SU-DHL-6 (cell line): Measurements from ENCODE around the gene SERBP1.
"Not testable (repeated sequence)": the region's sequence is repeated elsewhere in the genome, so short reads cannot be mapped to it uniquely, and the experiment has no call there.

Experiments
- H2AFZ ChIP-seq: fragments of 200-600 bp; sonication (generic); 2 replicates; pipeline ENCODE4 v1.6.1; 2014; ENCODE audit warnings: low read depth, mild to moderate bottlenecking, moderate library complexity, mixed read lengths, antibody characterized with exemption, low read length; ENCODE audit not compliant: severe bottlenecking
- H3F3A ChIP-seq: fragments of 200-600 bp; shearing (Covaris generic); 2 replicates; pipeline ENCODE4 v1.6.0; 2016; ENCODE audit warnings: antibody characterized with exemption, mild to moderate bottlenecking; ENCODE audit not compliant: insufficient read depth
- H3K27ac ChIP-seq: fragments of 200-600 bp; sonication (generic); 2 replicates; pipeline ENCODE4 v1.5.1; 2016; ENCODE audit warnings: low read depth, mild to moderate bottlenecking, low read length, moderate library complexity, mixed read lengths
- H3K27me3 ChIP-seq: fragments of 200-600 bp; sonication (generic), shearing (Covaris generic); 2 replicates; pipeline ENCODE4 v1.6.0; 2014; ENCODE audit warnings: mild to moderate bottlenecking, low read length
- H3K36me3 ChIP-seq: fragments of 200-600 bp; sonication (generic); 2 replicates; pipeline ENCODE4 v1.6.1; 2014; ENCODE audit warnings: mild to moderate bottlenecking, low read length, mixed read lengths
- H3K4me2 ChIP-seq: fragments of 300-600, 200-600 bp; shearing (Covaris generic), sonication (generic); 2 replicates; pipeline ENCODE4 v1.6.0; 2014; ENCODE audit warnings: low read length, low read depth, mild to moderate bottlenecking; ENCODE audit not compliant: poor library complexity, severe bottlenecking
- H3K4me3 ChIP-seq: fragments of 200-600 bp; sonication (generic); 2 replicates; pipeline ENCODE4 v1.5.1; 2014; ENCODE audit warnings: antibody characterized with exemption, low read length, mild to moderate bottlenecking, mixed read lengths; ENCODE audit not compliant: insufficient read depth, poor library complexity, severe bottlenecking
- H3K79me2 ChIP-seq: fragments of 200-600 bp; sonication (generic); 2 replicates; pipeline ENCODE4 v1.6.1; 2014; ENCODE audit warnings: mild to moderate bottlenecking, low read length, moderate library complexity; ENCODE audit not compliant: insufficient read depth
- H3K9ac ChIP-seq: fragments of 200-600 bp; sonication (generic); 2 replicates; pipeline ENCODE4 v1.7.0; 2014; ENCODE audit warnings: mild to moderate bottlenecking, low read length
- H3K9me2 ChIP-seq: fragments of 200-600 bp; sonication (generic); replicated peaks from 2 replicates; pipeline ENCODE4 v1.6.1; 2014; ENCODE audit warnings: low read length; ENCODE audit not compliant: insufficient read depth
- H3K9me3 ChIP-seq: fragments of 200-600 bp; sonication (generic); 2 replicates; pipeline ENCODE4 v1.6.1; 2014; ENCODE audit warnings: low read length, mixed read lengths; ENCODE audit not compliant: insufficient read depth
- H4K20me1 ChIP-seq: fragments of 200-600 bp; sonication (generic); 2 replicates; pipeline ENCODE4 v1.6.1; 2014; ENCODE audit warnings: low read depth, mild to moderate bottlenecking, antibody characterized with exemption, low read length, moderate library complexity, mixed read lengths
- CTCF ChIP-seq: fragments of 200-600 bp; sonication (generic); IDR thresholded peaks from one replicate; pipeline ENCODE4 v1.5.1; 2017; ENCODE audit warnings: antibody characterized with exemption, mild to moderate bottlenecking, low read length, moderate library complexity; ENCODE audit not compliant: insufficient read depth, poor library complexity, severe bottlenecking
- EZH2phosphoT487 ChIP-seq: fragments of 200-600 bp; sonication (generic), shearing (Covaris generic); conservative IDR thresholded peaks from 2 replicates; pipeline ENCODE4 v1.6.1; 2018; ENCODE audit warnings: mild to moderate bottlenecking, antibody characterized with exemption, low read length, moderate library complexity, mixed read lengths

The SERBP1 gene

GRCh38 chr1:67420835-67421492 is 9.2 kb downstream of the SERBP1 start:
- TF ChIP-seq EZH2phosphoT487 = no peak
- no peak for TF ChIP-seq CTCF
- no peaks in the 10 kb centered on the region for H3K27me3 ChIP-seq
- H3K4me3 ChIP-seq = no peak overlapping the region
- H3K36me3 ChIP-seq = peaks cover 78% of the 10 kb centered on the region
- no peaks in the 10 kb centered on the region for H3K9me3 ChIP-seq
- no peak overlapping the region for H3K27ac ChIP-seq
- peaks cover 97% of the 10 kb centered on the region for H3K79me2 ChIP-seq
- peaks cover 15% of the 10 kb centered on the region; the same call in 1 of the 2 replicates for H3F3A ChIP-seq
- no peak overlapping the region for H3K4me2 ChIP-seq
- peaks cover 83% of the 10 kb centered on the region for H4K20me1 ChIP-seq
- H3K9me2 ChIP-seq = no peaks in the 10 kb centered on the region
- H3K9ac ChIP-seq = no peak overlapping the region
- no peak overlapping the region for H2AFZ ChIP-seq

- Histone ChIP-seq H4K20me1 (peaks cover 82% of the 10 kb centered on the region), H3K79me2 (peaks cover 95% of the 10 kb centered on the region)
Measured at GRCh38 chr1:67418839-67419586, 11.2 kb downstream of the SERBP1 start.

GRCh38 chr1:67417733-67418132 is 12.5 kb downstream of the SERBP1 start:
- Histone ChIP-seq H4K20me1 (peaks cover 76% of the 10 kb centered on the region), H3K79me2 (peaks cover 87% of the 10 kb centered on the region), H3F3A (peaks cover 19% of the 10 kb centered on the region; the same call in 1 of the 2 replicates), H3K36me3 (peaks cover 81% of the 10 kb centered on the region)
- not testable (repeated sequence) for H3K9me3 ChIP-seq, H3K9me2 ChIP-seq, H3K27me3 ChIP-seq, H3K27ac ChIP-seq, H3K4me3 ChIP-seq, H3K9ac ChIP-seq, H3K4me2 ChIP-seq, H2AFZ ChIP-seq

More at GRCh38 chr1:67418839-67419586, 11.2 kb downstream of the SERBP1 start:
- no peak overlapping the region for H3K4me2 ChIP-seq
- H3F3A ChIP-seq = peaks cover 22% of the 10 kb centered on the region
- no peak overlapping the region for H3K27ac ChIP-seq
- H2AFZ ChIP-seq = no peak overlapping the region
- H3K4me3 ChIP-seq = no peak overlapping the region
- H3K36me3 ChIP-seq = peaks cover 77% of the 10 kb centered on the region
- no peak overlapping the region for H3K9ac ChIP-seq
- H3K9me3 ChIP-seq = no peaks in the 10 kb centered on the region
- no peaks in the 10 kb centered on the region for H3K27me3 ChIP-seq
- TF ChIP-seq CTCF = no peak
- TF ChIP-seq EZH2phosphoT487 = no peak
- H3K9me2 ChIP-seq = no peaks in the 10 kb centered on the region

- Histone ChIP-seq H3K4me2 (no peak overlapping the region), H3F3A (peaks cover 20% of the 10 kb centered on the region), H3K79me2 (peaks cover 61% of the 10 kb centered on the region), H3K36me3 (peaks cover 78% of the 10 kb centered on the region), H3K27me3 (no peaks in the 10 kb centered on the region), H3K9me2 (no peaks in the 10 kb centered on the region), H2AFZ (no peak overlapping the region), H3K9ac (no peak overlapping the region), H3K9me3 (no peaks in the 10 kb centered on the region), H4K20me1 (peaks cover 76% of the 10 kb centered on the region), H3K4me3 (no peak overlapping the region), H3K27ac (no peak overlapping the region)
- TF ChIP-seq CTCF (no peak), EZH2phosphoT487 (no peak)
Measured at GRCh38 chr1:67415041-67415440, 15.2 kb downstream of the SERBP1 start.
